ENCODE results near the gene SMC2.

Gene SMC2

DNA sequence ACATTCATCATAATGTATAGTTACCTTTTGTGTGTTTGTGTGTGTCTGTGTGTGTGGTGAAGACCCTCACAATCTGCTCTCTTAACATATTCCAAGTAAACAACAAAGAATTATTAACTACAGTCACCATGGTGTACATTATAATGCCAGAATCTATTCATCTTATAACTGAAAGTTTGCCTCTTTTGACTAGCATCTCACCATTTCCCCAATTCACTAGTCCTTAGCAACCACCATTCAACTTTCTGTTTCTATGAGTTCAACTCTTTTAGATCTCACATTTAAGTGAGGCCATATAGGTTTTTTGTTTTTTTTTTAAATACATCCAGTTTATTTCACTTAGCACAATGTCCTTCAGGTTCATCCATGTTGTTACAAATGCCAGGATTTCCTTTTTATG lies 83.6 kb downstream of the SMC2 start:
- Histone ChIP-seq H3K36me3 (ENCODE audit: insufficient read depth, low read length) (no peaks in the 10 kb centered on the region), H3K4me3 (ENCODE audit: low read length) (no peak overlapping the region), H3K27ac (ENCODE audit: low read depth, low read length) (no peak overlapping the region), H3K9ac (ENCODE audit: low read depth, low read length) (no peak overlapping the region), H3K27me3 (ENCODE audit: insufficient read depth, low read length) (no peaks in the 10 kb centered on the region), H3K9me3 (ENCODE audit: insufficient read depth, low read depth, low read length) (no peaks in the 10 kb centered on the region), H3K4me1 (ENCODE audit: insufficient read depth, low read length) (no peaks in the 10 kb centered on the region)
